KMS-11 (cell line): ENCODE measurements around the gene PPM1M.

Experiments used
- H2AFZ ChIP-seq: fragments of 200-600 bp; sonication (generic); 2 replicates; pipeline ENCODE4 v1.6.1; 2016; ENCODE audit warnings: antibody characterized with exemption, mixed run types, low read depth
- H3K27ac ChIP-seq: fragments of 200-600 bp; sonication (generic); 2 replicates; pipeline ENCODE4 v1.6.1; 2016; ENCODE audit warnings: mild to moderate bottlenecking, mixed run types
- H3K27me3 ChIP-seq: fragments of 200-600 bp; sonication (generic); 2 replicates; pipeline ENCODE4 v1.6.1; 2017; ENCODE audit warnings: mild to moderate bottlenecking, low read depth, mixed run types, moderate library complexity; ENCODE audit not compliant: insufficient read depth
- H3K36me3 ChIP-seq: fragments of 200-600 bp; sonication (generic); 2 replicates; pipeline ENCODE4 v1.6.1; 2017; ENCODE audit warnings: mild to moderate bottlenecking, mixed run types; ENCODE audit not compliant: insufficient read depth
- H3K4me1 ChIP-seq: fragments of 200-600 bp; sonication (generic); 2 replicates; pipeline ENCODE4 v1.6.1; 2016; ENCODE audit warnings: mild to moderate bottlenecking, low read depth, mixed run types; ENCODE audit not compliant: poor library complexity, severe bottlenecking
- H3K4me2 ChIP-seq: fragments of 200-600 bp; sonication (generic); 2 replicates; pipeline ENCODE4 v1.7.0; 2016; ENCODE audit warnings: mild to moderate bottlenecking, mixed run types
- H3K4me3 ChIP-seq: fragments of 200-600 bp; sonication (generic); IDR thresholded peaks from 2 replicates; pipeline ENCODE4 v1.6.1; 2017; ENCODE audit warnings: low read depth, low read length, mixed read lengths; ENCODE audit not compliant: insufficient read depth
- H3K79me2 ChIP-seq: fragments of 200-600 bp; sonication (generic); 2 replicates; pipeline ENCODE4 v1.6.1; 2016; ENCODE audit warnings: low read depth, mixed run types; ENCODE audit not compliant: insufficient read depth
- H3K9ac ChIP-seq: fragments of 200-600 bp; sonication (generic); 2 replicates; pipeline ENCODE4 v1.6.1; 2016; ENCODE audit warnings: mild to moderate bottlenecking, mixed run types
- H4K20me1 ChIP-seq: fragments of 200-600 bp; sonication (generic); 2 replicates; pipeline ENCODE4 v1.6.1; 2016; ENCODE audit warnings: mild to moderate bottlenecking, mixed run types; ENCODE audit not compliant: insufficient read depth
- CTCF ChIP-seq: fragments of 200-600 bp; sonication (generic); conservative IDR thresholded peaks from 2 replicates; pipeline ENCODE4 v1.6.1; 2017; ENCODE audit warnings: low read depth, mild to moderate bottlenecking, antibody characterized with exemption, low read length, moderate library complexity, mixed read lengths

Gene PPM1M

DNA sequence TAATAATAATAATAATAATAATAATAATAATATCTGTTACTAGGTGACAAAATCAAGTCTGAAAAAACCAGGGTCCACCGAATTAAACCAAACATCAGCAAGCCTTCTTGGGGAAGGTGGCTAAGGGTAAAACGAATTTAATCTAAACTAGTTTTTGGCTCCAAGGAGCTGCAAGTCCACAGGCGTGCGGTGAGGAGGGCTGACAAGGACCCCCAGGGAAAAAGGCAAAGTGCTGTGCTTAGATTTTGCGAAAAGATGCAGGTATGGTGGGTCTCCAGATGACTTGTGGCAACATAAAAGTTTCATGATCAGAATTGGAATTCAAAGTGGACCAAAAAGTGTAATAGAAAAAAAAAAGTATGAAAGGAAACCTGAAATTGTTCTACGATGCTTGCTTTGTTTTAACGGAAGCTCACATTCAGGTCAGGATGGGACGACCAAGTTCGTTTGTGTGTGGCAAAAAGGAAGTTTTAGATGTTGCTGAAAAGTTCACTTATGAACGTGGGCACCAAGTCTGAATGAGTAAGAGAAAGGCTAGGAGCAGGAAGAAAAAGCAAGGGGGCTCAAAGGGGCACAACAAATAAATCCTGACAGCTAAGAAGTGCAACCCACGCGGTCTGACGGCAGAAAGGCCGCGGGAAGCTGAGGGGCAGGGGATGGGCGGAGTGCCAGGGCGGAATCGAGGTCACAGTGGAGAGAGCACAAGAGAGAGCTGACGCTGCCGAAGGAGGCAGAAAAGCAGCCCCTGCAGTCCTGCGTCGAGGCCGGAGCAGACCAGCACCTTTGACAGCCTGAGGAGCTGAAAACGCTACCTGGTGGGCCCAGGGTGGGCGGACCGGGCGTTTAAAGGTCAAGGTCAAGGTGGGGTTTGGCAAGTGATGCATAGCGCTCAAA, 31.8 kb downstream of the PPM1M start:
- 0 out of 2 replicates have a peak, but pooled peaks cover 13% of the 10 kb centered on the region for H4K20me1 ChIP-seq
- TF ChIP-seq CTCF, result no peak
- H3K27ac ChIP-seq, result peak overlapping the region; percentile 88
- peak overlapping the region; percentile 93; the same call in 1 of the 2 replicates for H3K4me2 ChIP-seq
- peaks cover 55% of the 10 kb centered on the region for H3K4me1 ChIP-seq
- H2AFZ ChIP-seq, result no peak overlapping the region
- no peaks in the 10 kb centered on the region for H3K27me3 ChIP-seq
- peak overlapping the region; percentile 95 for H3K9ac ChIP-seq
- no peak overlapping the region for H3K4me3 ChIP-seq
- H3K36me3 ChIP-seq, result no peaks in the 10 kb centered on the region
- H3K79me2 ChIP-seq, result peaks cover 58% of the 10 kb centered on the region

DNA sequence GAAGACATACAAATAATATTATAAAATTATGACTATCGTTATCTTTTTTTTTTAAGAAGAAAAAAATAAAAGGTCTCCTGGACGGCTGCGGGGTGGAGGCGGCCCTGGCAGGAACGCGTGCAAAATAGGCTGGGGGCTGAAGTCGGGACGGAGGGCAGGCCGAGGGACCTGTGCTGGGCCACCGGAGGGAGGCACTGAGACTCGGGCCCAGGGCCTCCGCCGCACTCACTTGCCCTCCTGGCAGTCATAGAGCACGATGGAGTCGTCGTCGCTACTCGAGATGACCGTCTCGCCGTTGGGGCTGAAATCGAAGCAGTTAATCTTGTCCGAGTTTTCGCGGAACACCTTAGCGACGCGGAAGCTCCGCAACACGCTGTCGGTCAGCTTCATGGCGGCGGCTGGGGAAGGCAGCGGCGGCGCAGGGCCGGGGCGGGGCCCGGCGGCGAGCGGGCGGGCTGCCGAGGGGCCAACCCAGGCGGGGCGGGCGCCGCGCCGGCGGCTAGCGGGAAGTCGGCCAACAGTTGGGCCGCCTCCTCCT, 32.5 kb downstream of the PPM1M start:
- H3K27me3 ChIP-seq, result no peaks in the 10 kb centered on the region
- peak overlapping the region; percentile 88 for H3K27ac ChIP-seq
- peak overlapping the region; percentile 95 for H3K9ac ChIP-seq
- H3K36me3 ChIP-seq, result no peaks in the 10 kb centered on the region
- no peak overlapping the region for H3K4me3 ChIP-seq
- peak overlapping the region; percentile 93; the same call in 1 of the 2 replicates for H3K4me2 ChIP-seq
- H2AFZ ChIP-seq, result no peak overlapping the region
- 0 out of 2 replicates have a peak, but pooled peaks cover 8% of the 10 kb centered on the region for H4K20me1 ChIP-seq
- H3K4me1 ChIP-seq, result peaks cover 48% of the 10 kb centered on the region
- peaks cover 50% of the 10 kb centered on the region for H3K79me2 ChIP-seq
- no peak for TF ChIP-seq CTCF

GRCh38 chr3:52278510-52279069, 33.0 kb downstream of the PPM1M start, which contains the start of gene WDR82:
Gene WDR82 (minus strand): TSS chr3:52278649. CDS start chr3:52278361, 288 bp downstream.
- H3K27me3 ChIP-seq, result no peaks in the 10 kb centered on the region
- peak within 1 kb of the TSS; percentile 88 for H3K27ac ChIP-seq
- TF ChIP-seq CTCF, result 0 out of 2 replicates have a peak, but pooled peaks have one; percentile 17
- 0 out of 2 replicates have a peak, but pooled peaks cover 7% of the 10 kb centered on the region for H4K20me1 ChIP-seq
- H3K4me3 ChIP-seq, result no peak within 1 kb of the TSS
- H2AFZ ChIP-seq, result peak within 1 kb of the TSS; percentile 34; the same call in 1 of the 2 replicates
- peak within 1 kb of the TSS; percentile 95 for H3K9ac ChIP-seq
- no peaks in the 10 kb centered on the region for H3K36me3 ChIP-seq
- H3K4me2 ChIP-seq, result peak within 1 kb of the TSS; percentile 93
- H3K79me2 ChIP-seq, result peaks cover 45% of the 10 kb centered on the region
- H3K4me1 ChIP-seq, result peaks cover 42% of the 10 kb centered on the region

GRCh38 chr3:52279596-52279995, 34.0 kb downstream of the PPM1M start:
- no peak overlapping the region for H3K27ac ChIP-seq
- H3K79me2 ChIP-seq, result peaks cover 35% of the 10 kb centered on the region
- H3K4me2 ChIP-seq, result no peak overlapping the region; the same call in 1 of the 2 replicates
- no peak overlapping the region for H3K9ac ChIP-seq
- H4K20me1 ChIP-seq, result 0 out of 2 replicates have a peak, but pooled peaks cover 7% of the 10 kb centered on the region
- TF ChIP-seq CTCF, result no peak
- H3K4me1 ChIP-seq, result peaks cover 33% of the 10 kb centered on the region
- H3K36me3 ChIP-seq, result no peaks in the 10 kb centered on the region
- no peak overlapping the region for H2AFZ ChIP-seq
- H3K27me3 ChIP-seq, result no peaks in the 10 kb centered on the region
- H3K4me3 ChIP-seq, result no peak overlapping the region
